Head of caudate nucleus (tissue), 42 donors: ENCODE data around the gene AURKA.
"Not testable (repeated sequence)": the region's sequence is repeated elsewhere in the genome, so short reads cannot be mapped to it uniquely, and the experiment has no call there.

Source experiments
- DNase-seq, 42 donors: peaks; one replicate each; pipeline versions ENCODE4 v3.0.0 to v3.0.0-alpha.2; 2020 to 2021; ENCODE audit warnings: mixed read lengths in 7 of 42
- intact Hi-C: fragments of 100-400 bp; cut with DNase I; formaldehyde crosslinking; loops from one replicate; pipeline ENCODE4 v1.15.0; 2022

AURKA gene

DNA sequence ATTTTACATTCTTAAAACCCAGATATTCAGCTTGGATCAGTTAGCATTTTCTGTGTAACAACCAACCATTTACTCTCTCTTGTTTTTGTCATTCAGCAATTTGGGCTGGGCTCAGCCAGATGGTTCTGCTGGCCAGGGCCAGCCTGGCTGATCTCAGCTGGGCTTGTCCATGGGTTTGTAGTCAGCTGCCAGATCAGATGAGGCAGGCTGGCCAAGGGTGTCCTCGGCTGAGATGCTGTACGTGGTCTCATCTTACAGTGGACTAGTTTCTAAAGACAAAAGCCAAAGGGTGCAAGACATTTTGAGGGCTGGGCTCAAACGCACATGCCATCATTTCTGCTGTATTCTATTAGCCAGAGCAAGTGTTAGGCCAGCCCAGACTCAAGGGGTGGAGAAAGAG, 49.2 kb downstream of the AURKA start:
- intact Hi-C loops = loop anchor here (5.0 kb wide), 1 partner anchor 95 kb away; the partner anchor contains the start of gene MC3R
- DNase-seq = no peak

DNA sequence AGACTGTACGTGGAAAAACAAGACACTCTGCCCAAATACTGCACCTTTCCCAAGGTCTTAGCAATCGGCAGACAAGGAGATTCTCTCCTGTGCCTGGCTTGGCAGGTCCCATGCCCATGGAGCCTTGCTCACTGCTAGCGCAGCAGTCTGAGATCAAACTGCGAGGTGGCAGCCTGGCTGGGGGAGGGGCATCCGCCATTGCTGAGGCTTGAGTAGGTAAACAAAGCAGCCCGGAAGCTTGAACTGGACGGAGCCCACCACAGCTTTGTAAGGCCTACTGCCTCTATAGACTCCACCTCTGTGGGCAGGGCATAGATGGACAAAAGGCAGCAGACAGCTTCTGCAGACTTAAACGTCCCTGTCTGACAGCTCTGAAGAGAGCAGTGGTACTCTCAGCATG, 55.3 kb downstream of the AURKA start:
- intact Hi-C loops, DNase-seq: not testable (repeated sequence)

DNA sequence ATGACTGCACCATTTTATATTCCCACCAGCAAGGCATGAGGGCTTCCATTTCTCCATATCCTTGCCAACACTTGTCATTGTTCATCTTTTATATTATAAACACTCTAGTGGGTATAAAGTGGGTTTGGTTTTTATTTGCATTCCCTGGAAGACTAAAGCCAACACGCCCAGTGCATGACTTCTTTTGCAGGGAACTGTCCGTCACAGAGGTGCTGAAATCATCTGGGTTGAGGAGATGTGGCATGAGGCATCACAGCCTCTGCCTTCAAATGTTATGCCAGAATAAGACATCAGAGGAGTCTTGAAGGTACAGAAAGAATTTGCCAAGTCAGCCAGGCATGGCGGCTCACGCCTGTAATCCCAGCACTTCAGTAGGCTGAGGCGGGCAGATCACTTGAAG, 63.2 kb downstream of the AURKA start:
- intact Hi-C loops = no loop called here
- DNase-seq = no peak

DNA sequence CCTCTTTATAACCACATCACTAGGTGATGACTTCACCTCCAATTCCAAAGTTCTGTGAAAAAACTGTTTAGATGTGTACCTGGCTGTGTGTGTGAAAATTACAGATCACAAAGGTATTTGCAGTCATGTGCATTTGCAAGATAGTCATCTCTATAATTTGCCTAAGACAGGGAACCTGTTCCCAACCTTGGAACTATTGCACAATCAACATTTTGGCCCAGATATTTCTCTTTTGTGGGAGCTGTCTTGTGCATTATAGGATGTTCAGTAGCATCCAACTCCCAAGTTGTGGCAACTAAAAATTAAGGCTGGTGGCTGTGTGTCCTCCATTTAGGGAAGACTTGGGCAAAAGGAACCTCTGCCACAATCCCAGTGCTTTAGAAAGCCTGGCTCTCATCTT, 67.2 kb downstream of the AURKA start:
- no peak for DNase-seq
- intact Hi-C loops = no loop called here

DNA sequence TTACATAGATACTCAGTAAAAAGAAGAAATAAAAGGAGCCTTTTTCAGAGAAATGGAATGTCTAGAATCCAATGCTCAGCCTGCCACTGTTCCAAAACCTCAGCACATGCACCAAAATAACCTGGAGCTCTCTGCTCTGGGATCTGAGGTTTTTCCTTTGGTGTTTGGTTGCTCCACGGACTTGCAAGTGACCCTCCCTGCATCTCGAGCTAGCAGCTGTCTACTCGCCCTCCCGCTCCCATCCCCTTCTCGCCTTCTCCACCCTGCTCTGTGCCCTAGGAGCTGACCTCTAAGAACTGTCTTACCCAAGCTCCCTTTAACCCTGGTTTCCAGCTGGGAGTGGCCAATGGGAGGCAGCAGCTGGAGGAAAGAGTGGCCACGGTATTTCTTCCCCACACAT, 68.4 kb downstream of the AURKA start:
- no peak for DNase-seq
- intact Hi-C loops = no loop called here

DNA sequence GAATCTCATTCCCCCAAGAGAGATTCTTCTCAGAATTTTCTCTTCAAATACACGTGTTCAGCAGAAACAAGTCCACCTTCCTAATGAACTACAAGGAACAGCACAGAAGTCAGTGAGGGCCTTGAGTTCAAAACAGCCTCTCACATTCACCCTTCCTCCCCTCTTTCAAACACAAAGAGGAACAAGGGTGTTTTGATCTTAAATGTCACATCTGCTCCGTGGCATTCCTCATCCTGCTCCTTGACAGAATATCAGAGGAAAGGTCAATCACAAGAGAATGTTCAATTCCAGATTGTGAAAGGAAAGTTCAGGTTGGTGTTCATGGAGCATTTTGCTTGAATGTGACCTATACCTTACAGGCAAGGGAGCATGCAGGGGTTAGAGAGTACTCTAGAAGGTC, 68.8 kb downstream of the AURKA start:
- intact Hi-C loops = no loop called here

DNA sequence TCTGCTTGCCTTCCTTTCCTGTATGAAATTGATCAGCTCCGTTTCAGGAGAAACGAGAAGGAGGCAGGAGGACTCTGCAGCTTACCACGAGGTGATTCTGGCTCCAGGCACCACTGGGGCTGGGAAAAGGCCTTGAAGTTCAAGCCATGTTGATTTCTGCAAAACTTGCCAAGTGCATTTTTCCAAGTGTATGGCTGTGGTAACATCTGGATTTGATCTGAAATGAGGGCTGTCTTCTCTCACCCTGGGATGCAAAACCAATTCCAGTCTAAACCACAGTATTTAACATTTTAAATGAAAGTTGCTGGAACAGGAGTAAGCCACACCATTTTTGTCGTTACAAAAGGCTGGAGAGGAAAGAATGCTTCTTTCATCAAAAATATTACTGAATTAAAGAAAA, 69.3 kb downstream of the AURKA start:
- intact Hi-C loops = no loop called here
- no peak for DNase-seq

More for the DNA sequence above, 68.8 kb downstream of the AURKA start:
- no peak for DNase-seq
